Neural progenitor cell (in vitro differentiated cells): ENCODE data around the gene MAB21L4. TPM values are rescaled to one million over a fixed set of nuclear protein-coding genes. Genes with fewer than 3 reads are reported as not detected.

Experiments used
- DNase-seq: peaks from one replicate; pipeline ENCODE4 v3.0.0-alpha.2; 2016; ENCODE audit warnings: low spot score
- H2AFZ ChIP-seq: fragments of 200-600 bp; sonication (generic); replicated peaks from 2 replicates; pipeline ENCODE4 v1.6.1; 2016; ENCODE audit warnings: antibody characterized with exemption
- H3F3A ChIP-seq: fragments of 200-600 bp; sonication (generic); 2 replicates; pipeline ENCODE4 v1.6.1; 2016; ENCODE audit warnings: antibody characterized with exemption, low read depth
- H3K27ac ChIP-seq: fragments of 200-600 bp; sonication (generic); 2 replicates; pipeline ENCODE4 v1.5.1; 2016; ENCODE audit warnings: mild to moderate bottlenecking
- H3K27me3 ChIP-seq: fragments of 200-600 bp; sonication (generic); 2 replicates; pipeline ENCODE4 v1.6.1; 2016; ENCODE audit warnings: mild to moderate bottlenecking, moderate library complexity
- H3K36me3 ChIP-seq: fragments of 200-600 bp; sonication (generic); 2 replicates; pipeline ENCODE4 v1.5.1; 2016
- H3K4me1 ChIP-seq: fragments of 200-600 bp; sonication (generic); 2 replicates; pipeline ENCODE4 v1.6.1; 2016; ENCODE audit warnings: mixed run types
- H3K4me2 ChIP-seq: fragments of 200-600 bp; sonication (generic); 2 replicates; pipeline ENCODE4 v1.6.1; 2016
- H3K4me3 ChIP-seq: fragments of 200-600 bp; sonication (generic); 2 replicates; pipeline ENCODE4 v1.5.1; 2016
- H3K79me2 ChIP-seq: fragments of 200-600 bp; sonication (generic); 2 replicates; pipeline ENCODE4 v1.6.1; 2016; ENCODE audit warnings: low read depth
- H3K9ac ChIP-seq: fragments of 200-600 bp; sonication (generic); 2 replicates; pipeline ENCODE4 v1.6.1; 2016
- H3K9me3 ChIP-seq: fragments of 200-600 bp; sonication (generic); 2 replicates; pipeline ENCODE4 v1.5.1; 2016; ENCODE audit warnings: low read depth
- H4K20me1 ChIP-seq: fragments of 200-600 bp; sonication (generic); 2 replicates; pipeline ENCODE4 v1.6.1; 2016; ENCODE audit warnings: low read depth
- H3K27ac Mint-ChIP-seq: 3 replicates; pipeline ENCODE4 v1.8.0; 2021; ENCODE audit warnings: mixed read lengths
- H3K27me3 Mint-ChIP-seq: 2 replicates; pipeline ENCODE4 v1.8.0; 2022; ENCODE audit warnings: low read depth, mild to moderate bottlenecking, inconsistent platforms, moderate library complexity, mixed read lengths; ENCODE audit not compliant: insufficient read depth
- H3K36me3 Mint-ChIP-seq: 3 replicates; pipeline ENCODE4 v1.8.0; 2021; ENCODE audit warnings: mixed read lengths
- H3K4me1 Mint-ChIP-seq: 3 replicates; pipeline ENCODE4 v1.8.0; 2021; ENCODE audit warnings: mixed read lengths
- H3K4me3 Mint-ChIP-seq: 3 replicates; pipeline ENCODE4 v1.8.0; 2021; ENCODE audit warnings: mild to moderate bottlenecking, moderate library complexity, mixed read lengths
- H3K9me3 Mint-ChIP-seq: 3 replicates; pipeline ENCODE4 v1.8.0; 2020; ENCODE audit warnings: mixed read lengths
- EZH2 ChIP-seq: fragments of 200-600 bp; sonication (generic); IDR thresholded peaks from 2 replicates; pipeline ENCODE4 v1.6.1; 2017; ENCODE audit warnings: antibody characterized with exemption, mild to moderate bottlenecking, moderate library complexity
- EZH2phosphoT487 ChIP-seq: fragments of 200-600 bp; sonication (generic); IDR thresholded peaks from 2 replicates; pipeline ENCODE4 v1.6.1; 2017; ENCODE audit warnings: antibody characterized with exemption
- total RNA-seq: library from RNA; depleted of rRNA; stranded (reverse); fragments of >200 nt; gene quantifications from 2 replicates; pipeline ENCODE4 v1.2.3, GENCODE V29; 2015; ENCODE audit warnings: low replicate concordance
- TF ChIP-seq, protein P1 (sequence below): fragments of 200-600 bp; sonication (generic); IDR thresholded peaks from 2 replicates; pipeline ENCODE4 v1.5.1; 2017; ENCODE audit warnings: antibody characterized with exemption, mild to moderate bottlenecking

MAB21L4 gene
- total RNA-seq, 1 donor from 2014 or later = not detected

DNA sequence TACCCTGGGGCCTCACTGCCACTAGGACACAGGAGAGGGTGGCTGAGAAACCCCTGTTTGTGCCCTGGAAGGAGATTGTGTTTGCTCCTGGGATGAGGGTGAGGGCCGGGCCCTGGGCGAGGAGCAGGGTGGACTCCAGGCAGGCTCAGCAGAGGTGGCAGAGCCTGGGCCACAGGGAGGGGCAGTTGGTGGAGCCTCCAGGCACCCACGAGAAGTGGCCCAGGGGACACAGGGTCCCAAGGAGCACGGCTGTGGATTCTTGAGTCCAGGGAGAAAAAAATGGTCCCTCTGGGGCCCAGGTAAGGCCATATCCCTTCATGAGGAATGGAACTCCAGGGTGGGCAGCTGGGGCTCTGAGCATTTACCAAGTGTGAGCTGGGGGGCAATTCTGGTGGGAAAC lies 8.3 kb downstream of the MAB21L4 start:
- H3K27ac Mint-ChIP-seq = no peak overlapping the region
- DNase-seq = no peak

DNA sequence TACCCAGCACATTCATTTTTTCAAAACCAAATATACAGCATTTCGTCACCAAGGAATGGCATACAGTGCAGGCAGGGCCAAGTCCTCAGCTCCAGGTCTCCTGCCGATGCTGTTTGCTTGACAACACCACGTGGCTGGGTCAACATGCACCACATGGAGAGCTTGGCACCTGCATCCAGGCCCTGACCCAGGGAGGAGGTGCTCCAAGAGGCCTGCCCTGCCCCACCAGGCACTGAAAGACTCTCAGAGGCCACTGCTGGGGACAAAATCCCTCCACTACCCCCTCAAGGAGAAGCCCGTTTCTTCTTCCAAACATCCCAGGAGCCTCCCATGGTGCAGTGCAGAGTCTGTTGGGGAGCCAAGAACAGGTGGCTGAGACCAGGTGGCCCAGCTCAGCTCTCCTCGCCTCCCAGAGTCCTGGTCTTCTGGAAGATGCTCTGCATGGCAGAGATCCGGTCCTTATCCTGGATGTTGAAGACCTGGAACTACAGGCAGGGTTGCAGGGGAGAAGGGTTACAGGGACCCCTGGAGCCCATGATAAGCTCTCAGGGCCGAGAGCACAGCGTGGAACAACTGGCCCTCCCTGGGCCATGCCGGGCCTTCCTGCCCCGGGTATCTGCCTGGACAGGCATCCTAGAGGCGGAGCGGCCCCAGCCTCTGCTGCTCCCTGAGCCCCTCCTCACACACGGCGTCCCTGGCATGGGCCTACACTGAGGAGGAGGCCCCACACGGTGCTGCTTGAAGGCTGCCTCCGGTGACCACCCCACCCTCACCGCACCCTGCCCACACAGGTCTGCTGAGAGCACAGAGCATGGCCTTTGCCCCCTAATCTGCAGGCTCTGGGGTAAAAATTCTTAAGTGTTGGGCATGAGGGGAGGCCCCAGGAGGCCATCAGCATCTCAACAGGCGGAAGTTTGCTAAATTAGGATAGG lies 9.0 kb downstream of the MAB21L4 start:
- Mint-ChIP-seq H3K27me3 (peaks cover 5% of the 10 kb centered on the region), H3K36me3 (no peaks in the 10 kb centered on the region), H3K9me3 (no peaks in the 10 kb centered on the region), H3K27ac (no peak overlapping the region), H3K4me3 (no peak overlapping the region), H3K4me1 (no peaks in the 10 kb centered on the region)
- Histone ChIP-seq H3K9me3 (no peaks in the 10 kb centered on the region), H3K27ac (no peak overlapping the region), H3K36me3 (no peaks in the 10 kb centered on the region), H3K9ac (no peak overlapping the region), H3K4me3 (no peak overlapping the region), H3K79me2 (no peaks in the 10 kb centered on the region), H2AFZ (no peak overlapping the region), H3K4me1 (no peaks in the 10 kb centered on the region), H3K27me3 (no peaks in the 10 kb centered on the region), H4K20me1 (no peaks in the 10 kb centered on the region), H3F3A (no peaks in the 10 kb centered on the region), H3K4me2 (no peak overlapping the region)
- TF ChIP-seq, protein P1, sequence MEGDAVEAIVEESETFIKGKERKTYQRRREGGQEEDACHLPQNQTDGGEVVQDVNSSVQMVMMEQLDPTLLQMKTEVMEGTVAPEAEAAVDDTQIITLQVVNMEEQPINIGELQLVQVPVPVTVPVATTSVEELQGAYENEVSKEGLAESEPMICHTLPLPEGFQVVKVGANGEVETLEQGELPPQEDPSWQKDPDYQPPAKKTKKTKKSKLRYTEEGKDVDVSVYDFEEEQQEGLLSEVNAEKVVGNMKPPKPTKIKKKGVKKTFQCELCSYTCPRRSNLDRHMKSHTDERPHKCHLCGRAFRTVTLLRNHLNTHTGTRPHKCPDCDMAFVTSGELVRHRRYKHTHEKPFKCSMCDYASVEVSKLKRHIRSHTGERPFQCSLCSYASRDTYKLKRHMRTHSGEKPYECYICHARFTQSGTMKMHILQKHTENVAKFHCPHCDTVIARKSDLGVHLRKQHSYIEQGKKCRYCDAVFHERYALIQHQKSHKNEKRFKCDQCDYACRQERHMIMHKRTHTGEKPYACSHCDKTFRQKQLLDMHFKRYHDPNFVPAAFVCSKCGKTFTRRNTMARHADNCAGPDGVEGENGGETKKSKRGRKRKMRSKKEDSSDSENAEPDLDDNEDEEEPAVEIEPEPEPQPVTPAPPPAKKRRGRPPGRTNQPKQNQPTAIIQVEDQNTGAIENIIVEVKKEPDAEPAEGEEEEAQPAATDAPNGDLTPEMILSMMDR = no peak
- TF ChIP-seq EZH2 (no peak), EZH2phosphoT487 (no peak)
- no peak for DNase-seq

More for the DNA sequence above, 8.3 kb downstream of the MAB21L4 start:
- H4K20me1 ChIP-seq = no peaks in the 10 kb centered on the region
- Mint-ChIP-seq H3K36me3 (no peaks in the 10 kb centered on the region), H3K4me3 (no peak overlapping the region), H3K9me3 (no peaks in the 10 kb centered on the region), H3K4me1 (no peaks in the 10 kb centered on the region), H3K27me3 (peaks cover 5% of the 10 kb centered on the region)
- no peak overlapping the region for H3K9ac ChIP-seq
- H3K27ac ChIP-seq = no peak overlapping the region
- no peak overlapping the region for H3K4me3 ChIP-seq
- H3K79me2 ChIP-seq = no peaks in the 10 kb centered on the region
- no peaks in the 10 kb centered on the region for H3K27me3 ChIP-seq
- H3K36me3 ChIP-seq = no peaks in the 10 kb centered on the region
- H2AFZ ChIP-seq = no peak overlapping the region
- H3F3A ChIP-seq = no peaks in the 10 kb centered on the region
- H3K4me1 ChIP-seq = no peaks in the 10 kb centered on the region
- H3K4me2 ChIP-seq = no peak overlapping the region
- H3K9me3 ChIP-seq = no peaks in the 10 kb centered on the region
- TF ChIP-seq EZH2 = no peak
- TF ChIP-seq EZH2phosphoT487 = no peak
- TF ChIP-seq, protein P1 = no peak

DNA sequence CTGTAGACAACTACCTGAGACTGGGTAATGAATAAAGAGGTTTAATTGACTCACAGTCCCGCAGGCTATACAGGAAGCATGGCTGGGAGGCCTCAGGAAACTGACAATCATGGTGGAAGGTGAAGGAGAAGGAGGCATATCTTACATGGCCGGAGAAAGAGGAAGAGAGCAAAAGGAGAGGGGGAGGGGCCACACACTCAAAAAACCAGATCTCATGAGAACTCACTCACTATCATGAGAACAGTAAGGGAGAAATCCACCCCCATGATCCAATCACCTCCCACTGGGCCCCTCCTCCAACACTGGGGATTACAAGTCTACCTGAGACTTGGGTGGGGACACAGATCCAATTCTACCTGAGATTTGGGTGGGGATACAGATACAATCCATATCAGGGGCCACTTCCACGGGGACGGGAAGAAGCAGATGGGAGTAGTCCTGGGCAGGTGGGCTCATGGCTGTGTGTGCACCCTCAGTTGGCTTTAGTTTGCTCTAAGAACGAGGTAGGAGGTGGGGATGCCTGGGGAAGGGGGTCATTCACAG lies 9.9 kb downstream of the MAB21L4 start:
- H3K27me3 Mint-ChIP-seq = peaks cover 7% of the 10 kb centered on the region
- no peak overlapping the region for H3K4me3 Mint-ChIP-seq

More for the DNA sequence above, 9.9 kb downstream of the MAB21L4 start:
- Mint-ChIP-seq H3K27ac (no peak overlapping the region), H3K9me3 (no peaks in the 10 kb centered on the region), H3K36me3 (no peaks in the 10 kb centered on the region), H3K4me1 (no peaks in the 10 kb centered on the region)
- Histone ChIP-seq H3F3A (no peaks in the 10 kb centered on the region), H2AFZ (no peak overlapping the region), H4K20me1 (no peaks in the 10 kb centered on the region), H3K36me3 (no peaks in the 10 kb centered on the region), H3K27ac (no peak overlapping the region), H3K4me3 (no peak overlapping the region), H3K4me1 (no peaks in the 10 kb centered on the region), H3K9ac (no peak overlapping the region), H3K4me2 (no peak overlapping the region), H3K9me3 (no peaks in the 10 kb centered on the region), H3K27me3 (no peaks in the 10 kb centered on the region), H3K79me2 (no peaks in the 10 kb centered on the region)
- no peak for DNase-seq
- TF ChIP-seq EZH2phosphoT487 (no peak), EZH2 (no peak)
- TF ChIP-seq, protein P1 = no peak
